NCI-H345 treated with DMSO at 0.1 percent for 48 hours (cell line): ENCODE results near the gene GPR150.
A peak's percentile ranks its signal among the peaks of the same experiment; 100 is the strongest.

Source experiments
- DNase-seq: peaks from one replicate; lab custom pipeline; 2025; ENCODE audit not compliant: unreplicated experiment; lab: John Stamatoyannopoulos, UW

The GPR150 gene

GRCh38 chr5:95647886-95648860 is 28.3 kb downstream of the GPR150 start:
- no peak for DNase-seq

GRCh38 chr5:95649274-95649673 is 29.4 kb downstream of the GPR150 start:
- no peak for DNase-seq

GRCh38 chr5:95649842-95650620 is 30.1 kb downstream of the GPR150 start:
- DNase-seq = no peak

- DNase-seq = no peak
Observed at GRCh38 chr5:95652849-95653248, 33.0 kb downstream of the GPR150 start.

- DNase-seq = no peak
Observed at GRCh38 chr5:95654196-95654595, 34.3 kb downstream of the GPR150 start.

- DNase-seq = no peak
Observed at GRCh38 chr5:95655575-95655974, 35.7 kb downstream of the GPR150 start.

GRCh38 chr5:95660060-95660459 is 40.2 kb downstream of the GPR150 start:
- DNase-seq = no peak

GRCh38 chr5:95662946-95663345 is 43.1 kb downstream of the GPR150 start:
- no peak for DNase-seq

- DNase-seq = peak; percentile 21
Observed at GRCh38 chr5:95664204-95664786, 44.4 kb downstream of the GPR150 start.

GRCh38 chr5:95667061-95667618 is 47.3 kb downstream of the GPR150 start:
- no peak for DNase-seq

- DNase-seq = no peak
Observed at GRCh38 chr5:95667678-95668077, 47.8 kb downstream of the GPR150 start.

GRCh38 chr5:95668216-95668615 is 48.3 kb downstream of the GPR150 start:
- no peak for DNase-seq

GRCh38 chr5:95668728-95669127 is 48.8 kb downstream of the GPR150 start:
- DNase-seq = no peak

GRCh38 chr5:95669540-95669939 is 49.7 kb downstream of the GPR150 start:
- DNase-seq = no peak

- DNase-seq = no peak
Observed at GRCh38 chr5:95669985-95670384, 50.1 kb downstream of the GPR150 start.

GRCh38 chr5:95670568-95670967 is 50.7 kb downstream of the GPR150 start:
- no peak for DNase-seq
